SK-N-SH treated with all-trans-retinoic acid at 6 μM for 48 hours (cell line): Measurements from ENCODE around the gene MRPL4.

Source experiments
- ARNTL ChIP-seq: fragments of 450-650 bp; formaldehyde crosslinking; IDR thresholded peaks from 2 replicates; pipeline ENCODE4 v1.5.0; 2020; ENCODE audit warnings: low read depth, mild to moderate bottlenecking, moderate library complexity, borderline replicate concordance
- BACH2 ChIP-seq: fragments of 250-450 bp; sonication (Bioruptor Pico); IDR thresholded peaks from 2 replicates; pipeline ENCODE4 v1.9.0; 2021; ENCODE audit warnings: mild to moderate bottlenecking, borderline replicate concordance
- CREB5 ChIP-seq: fragments of 250-450 bp; sonication (Bioruptor Pico); IDR thresholded peaks from 2 replicates; pipeline ENCODE4 v1.5.1; 2020; ENCODE audit warnings: low read depth, mild to moderate bottlenecking, moderate library complexity
- CSDC2 ChIP-seq: fragments of 250-450 bp; sonication (Bioruptor Pico); IDR thresholded peaks from 2 replicates; pipeline ENCODE4 v1.5.0; 2020; ENCODE audit warnings: mild to moderate bottlenecking, moderate library complexity
- OSR1 ChIP-seq: fragments of 250-450 bp; sonication (Bioruptor Pico); IDR thresholded peaks from 2 replicates; pipeline ENCODE4 v1.8.0; 2022; ENCODE audit warnings: moderate library complexity, mild to moderate bottlenecking, inconsistent platforms
- RARB ChIP-seq: fragments of 250-450 bp; sonication (Bioruptor Pico); IDR thresholded peaks from 2 replicates; pipeline ENCODE4 v1.8.0; 2021; ENCODE audit warnings: mild to moderate bottlenecking, moderate library complexity
- SNAI2 ChIP-seq: fragments of 250-450 bp; sonication (Bioruptor Pico); IDR thresholded peaks from 2 replicates; pipeline ENCODE4 v1.5.0; 2020; ENCODE audit warnings: mild to moderate bottlenecking, moderate library complexity
- TCF4 ChIP-seq: fragments of 250-450 bp; sonication (Bioruptor Pico); IDR thresholded peaks from 2 replicates; pipeline ENCODE4 v1.8.0; 2021; ENCODE audit warnings: mild to moderate bottlenecking, moderate library complexity, borderline replicate concordance
- ZFP3 ChIP-seq: fragments of 250-450 bp; sonication (Bioruptor Pico); IDR thresholded peaks from 2 replicates; pipeline ENCODE4 v1.5.0; 2020; ENCODE audit warnings: mild to moderate bottlenecking, moderate library complexity
- ZNF70 ChIP-seq: fragments of 450-650 bp; formaldehyde crosslinking; IDR thresholded peaks from 2 replicates; pipeline ENCODE4 v1.5.0; 2020; ENCODE audit warnings: mild to moderate bottlenecking, moderate library complexity
- ZNF8 ChIP-seq: fragments of 450-650 bp; formaldehyde crosslinking; IDR thresholded peaks from 2 replicates; pipeline ENCODE4 v1.5.0; 2020; ENCODE audit warnings: mild to moderate bottlenecking, moderate library complexity
- TF ChIP-seq, protein P1 (sequence below): fragments of 250-450 bp; sonication (Bioruptor Pico); IDR thresholded peaks from 2 replicates; pipeline ENCODE4 v1.8.0; 2020; ENCODE audit warnings: mild to moderate bottlenecking, moderate library complexity, borderline replicate concordance

- TF ChIP-seq ZNF8 (CRISPR knock-in tag) (no peak), ZFP3 (CRISPR knock-in tag) (no peak), ZNF70 (CRISPR knock-in tag) (no peak), ARNTL (CRISPR knock-in tag) (no peak), SNAI2 (CRISPR knock-in tag) (no peak), CREB5 (CRISPR knock-in tag) (no peak), CSDC2 (CRISPR knock-in tag) (no peak), TCF4 (CRISPR knock-in tag) (no peak), RARB (CRISPR knock-in tag) (no peak), OSR1 (no peak), BACH2 (no peak)
- TF ChIP-seq, protein P1, sequence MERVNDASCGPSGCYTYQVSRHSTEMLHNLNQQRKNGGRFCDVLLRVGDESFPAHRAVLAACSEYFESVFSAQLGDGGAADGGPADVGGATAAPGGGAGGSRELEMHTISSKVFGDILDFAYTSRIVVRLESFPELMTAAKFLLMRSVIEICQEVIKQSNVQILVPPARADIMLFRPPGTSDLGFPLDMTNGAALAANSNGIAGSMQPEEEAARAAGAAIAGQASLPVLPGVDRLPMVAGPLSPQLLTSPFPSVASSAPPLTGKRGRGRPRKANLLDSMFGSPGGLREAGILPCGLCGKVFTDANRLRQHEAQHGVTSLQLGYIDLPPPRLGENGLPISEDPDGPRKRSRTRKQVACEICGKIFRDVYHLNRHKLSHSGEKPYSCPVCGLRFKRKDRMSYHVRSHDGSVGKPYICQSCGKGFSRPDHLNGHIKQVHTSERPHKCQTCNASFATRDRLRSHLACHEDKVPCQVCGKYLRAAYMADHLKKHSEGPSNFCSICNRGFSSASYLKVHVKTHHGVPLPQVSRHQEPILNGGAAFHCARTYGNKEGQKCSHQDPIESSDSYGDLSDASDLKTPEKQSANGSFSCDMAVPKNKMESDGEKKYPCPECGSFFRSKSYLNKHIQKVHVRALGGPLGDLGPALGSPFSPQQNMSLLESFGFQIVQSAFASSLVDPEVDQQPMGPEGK (CRISPR knock-in tag) = no peak
These were observed 8.4 kb upstream of the MRPL4 start for GRCh38 chr19:10243606-10244005.
